ENCODE measurements around the gene FCER2.
A peak's percentile ranks its signal among the peaks of the same experiment; 100 is the strongest.

FCER2 gene

GRCh38 chr19:7662657-7663056 lies 39.3 kb downstream of the FCER2 start:
- H3K9me3 ChIP-seq (ENCODE audit: insufficient read depth, low read length) = no peaks in the 10 kb centered on the region
- H3K36me3 ChIP-seq (ENCODE audit: low read length) = no peaks in the 10 kb centered on the region
- no peaks in the 10 kb centered on the region for H3K27me3 ChIP-seq (ENCODE audit: low read length)
- no peaks in the 10 kb centered on the region for H3F3A ChIP-seq (ENCODE audit: insufficient read depth)
- no peak overlapping the region for H3K4me2 ChIP-seq (ENCODE audit: low read depth, low read length, poor library complexity, severe bottlenecking)
- H3K79me2 ChIP-seq (ENCODE audit: insufficient read depth, low read length) = no peaks in the 10 kb centered on the region
- no peaks in the 10 kb centered on the region for H4K20me1 ChIP-seq (ENCODE audit: low read depth, low read length)
- H3K9ac ChIP-seq (ENCODE audit: low read length) = no peak overlapping the region
- H3K4me3 ChIP-seq (ENCODE audit: insufficient read depth, low read length, poor library complexity, severe bottlenecking) = no peak overlapping the region
- H2AFZ ChIP-seq (ENCODE audit: low read depth, low read length, severe bottlenecking) = no peak overlapping the region
- TF ChIP-seq CTCF (IDR thresholded peaks at IDR 0.05; ENCODE audit: insufficient read depth, low read length, poor library complexity, severe bottlenecking) (no peak), EZH2phosphoT487 (conservative IDR thresholded peaks at IDR 0.05; ENCODE audit: low read length) (no peak)
- H3K9me2 ChIP-seq (replicated peaks; ENCODE audit: insufficient read depth, low read length) = no peaks in the 10 kb centered on the region
- no peak overlapping the region for H3K27ac ChIP-seq (ENCODE audit: low read depth, low read length)

- Histone ChIP-seq H3K9me2 (replicated peaks; ENCODE audit: insufficient read depth, low read length) (no peaks in the 10 kb centered on the region), H3K4me3 (ENCODE audit: insufficient read depth, low read length, poor library complexity, severe bottlenecking) (no peak overlapping the region), H3K27me3 (ENCODE audit: low read length) (no peaks in the 10 kb centered on the region), H3K9ac (ENCODE audit: low read length) (no peak overlapping the region), H3K36me3 (ENCODE audit: low read length) (no peaks in the 10 kb centered on the region), H3K79me2 (ENCODE audit: insufficient read depth, low read length) (no peaks in the 10 kb centered on the region), H3K9me3 (ENCODE audit: insufficient read depth, low read length) (no peaks in the 10 kb centered on the region), H3K27ac (ENCODE audit: low read depth, low read length) (no peak overlapping the region), H4K20me1 (ENCODE audit: low read depth, low read length) (no peaks in the 10 kb centered on the region), H3K4me2 (ENCODE audit: low read depth, low read length, poor library complexity, severe bottlenecking) (no peak overlapping the region), H2AFZ (ENCODE audit: low read depth, low read length, severe bottlenecking) (no peak overlapping the region), H3F3A (ENCODE audit: insufficient read depth) (no peaks in the 10 kb centered on the region)
- TF ChIP-seq CTCF (IDR thresholded peaks at IDR 0.05; ENCODE audit: insufficient read depth, low read length, poor library complexity, severe bottlenecking) (no peak), EZH2phosphoT487 (conservative IDR thresholded peaks at IDR 0.05; ENCODE audit: low read length) (no peak)
These were observed 40.0 kb downstream of the FCER2 start for GRCh38 chr19:7661744-7662538.

- H2AFZ ChIP-seq (ENCODE audit: low read depth, low read length, severe bottlenecking) = peak overlapping the region; percentile 7
These were observed 43.7 kb downstream of the FCER2 start for GRCh38 chr19:7658219-7658686.

More at GRCh38 chr19:7658219-7658686, 43.7 kb downstream of the FCER2 start:
- Histone ChIP-seq H3F3A (ENCODE audit: insufficient read depth) (no peaks in the 10 kb centered on the region), H3K36me3 (ENCODE audit: low read length) (no peaks in the 10 kb centered on the region), H3K4me2 (ENCODE audit: low read depth, low read length, poor library complexity, severe bottlenecking) (peak overlapping the region; percentile 10), H3K9me3 (ENCODE audit: insufficient read depth, low read length) (no peaks in the 10 kb centered on the region), H3K79me2 (ENCODE audit: insufficient read depth, low read length) (no peaks in the 10 kb centered on the region), H3K27me3 (ENCODE audit: low read length) (no peaks in the 10 kb centered on the region), H3K9me2 (replicated peaks; ENCODE audit: insufficient read depth, low read length) (no peaks in the 10 kb centered on the region), H4K20me1 (ENCODE audit: low read depth, low read length) (no peaks in the 10 kb centered on the region), H3K9ac (ENCODE audit: low read length) (0 out of 2 replicates have a peak overlapping the region, but pooled peaks have one; percentile 9), H3K4me3 (ENCODE audit: insufficient read depth, low read length, poor library complexity, severe bottlenecking) (no peak overlapping the region), H3K27ac (ENCODE audit: low read depth, low read length) (no peak overlapping the region)
- no peak for TF ChIP-seq CTCF (IDR thresholded peaks at IDR 0.05; ENCODE audit: insufficient read depth, low read length, poor library complexity, severe bottlenecking)
- no peak for TF ChIP-seq EZH2phosphoT487 (conservative IDR thresholded peaks at IDR 0.05; ENCODE audit: low read length)

Measured in SU-DHL-6 (cell line).